GM20000 (cell line): ENCODE data around the gene ATP8B1.
"Not testable (repeated sequence)": the region's sequence is repeated elsewhere in the genome, so short reads cannot be mapped to it uniquely, and the experiment has no call there.

ENCODE experiments used
- DNase-seq: peaks from one replicate; pipeline ENCODE4 v3.0.0; 2012; ENCODE audit warnings: low spot score
- CTCF ChIP-seq: IDR thresholded peaks from 2 replicates; pipeline ENCODE4 v1.5.1; 2012; ENCODE audit warnings: mild to moderate bottlenecking, control low read depth; ENCODE audit errors: extremely low read depth, missing control alignments

ATP8B1 gene

GRCh38 chr18:57655740-57656139 lies 147.4 kb downstream of the ATP8B1 start:
- TF ChIP-seq CTCF, result no peak
- DNase-seq, result no peak

GRCh38 chr18:57651914-57652313 lies 151.2 kb downstream of the ATP8B1 start:
- no peak for DNase-seq
- TF ChIP-seq CTCF, result no peak

GRCh38 chr18:57649556-57650500 lies 153.3 kb downstream of the ATP8B1 start:
- TF ChIP-seq CTCF, result no peak

GRCh38 chr18:57648414-57648813 lies 154.7 kb downstream of the ATP8B1 start:
- no peak for TF ChIP-seq CTCF
- no peak for DNase-seq

More at GRCh38 chr18:57649556-57650500, 153.3 kb downstream of the ATP8B1 start:
- peak; percentile 70 for DNase-seq

GRCh38 chr18:57644540-57644939 lies 158.6 kb downstream of the ATP8B1 start:
- no peak for DNase-seq
- TF ChIP-seq CTCF, result no peak

- not testable (repeated sequence) for DNase-seq
Observed at GRCh38 chr18:57643726-57644125, 159.4 kb downstream of the ATP8B1 start.

GRCh38 chr18:57642462-57642861 lies 160.7 kb downstream of the ATP8B1 start:
- DNase-seq, result not testable (repeated sequence)

GRCh38 chr18:57640749-57641148 lies 162.4 kb downstream of the ATP8B1 start:
- no peak for DNase-seq
- TF ChIP-seq CTCF, result no peak
